Measurements from ENCODE around the gene MRPS18B.

The MRPS18B gene

DNA sequence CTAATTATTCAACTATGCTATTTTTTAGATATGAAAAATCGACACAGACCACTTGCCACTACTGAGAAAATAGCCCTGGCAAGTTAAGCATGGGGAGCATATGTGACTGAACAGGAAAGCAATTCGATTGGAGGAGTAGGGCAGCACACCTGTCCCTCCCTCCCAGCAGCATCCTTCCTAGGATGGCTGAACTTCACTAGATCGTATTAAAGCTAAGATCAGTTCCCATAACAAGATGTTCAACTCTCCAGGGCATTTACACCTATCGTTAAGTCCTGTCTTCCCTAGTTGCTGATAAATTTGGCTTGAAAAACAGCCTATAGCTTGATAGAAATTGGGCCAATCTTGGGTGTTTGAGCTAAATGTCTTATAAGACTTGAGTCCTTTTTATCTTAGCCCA is 7.6 kb upstream of the MRPS18B start:
- no peak for DNase-seq

GRCh38 chr6:30611150-30611855 is 6.3 kb upstream of the MRPS18B start:
- DNase-seq = no peak

DNA sequence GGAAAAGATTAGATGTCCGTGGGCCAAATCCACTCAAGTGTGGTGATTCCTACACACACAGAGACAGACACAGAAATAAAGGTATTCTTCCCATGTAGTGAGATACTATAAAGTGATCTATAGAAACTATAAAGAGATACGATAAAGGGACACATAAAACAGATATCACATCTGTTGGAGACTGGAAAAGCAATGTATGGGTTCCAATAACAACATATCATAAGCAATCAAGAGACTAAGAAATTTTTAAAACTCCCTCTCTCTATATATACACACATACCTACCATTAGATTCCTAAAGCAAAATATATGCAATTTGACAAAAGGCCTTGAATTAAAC is 5.8 kb upstream of the MRPS18B start:
- DNase-seq = no peak

- DNase-seq = no peak
These were observed 5.4 kb upstream of the MRPS18B start for GRCh38 chr6:30612213-30612612.

- no peak for DNase-seq
These were observed 4.9 kb upstream of the MRPS18B start for GRCh38 chr6:30612687-30613248.

DNA sequence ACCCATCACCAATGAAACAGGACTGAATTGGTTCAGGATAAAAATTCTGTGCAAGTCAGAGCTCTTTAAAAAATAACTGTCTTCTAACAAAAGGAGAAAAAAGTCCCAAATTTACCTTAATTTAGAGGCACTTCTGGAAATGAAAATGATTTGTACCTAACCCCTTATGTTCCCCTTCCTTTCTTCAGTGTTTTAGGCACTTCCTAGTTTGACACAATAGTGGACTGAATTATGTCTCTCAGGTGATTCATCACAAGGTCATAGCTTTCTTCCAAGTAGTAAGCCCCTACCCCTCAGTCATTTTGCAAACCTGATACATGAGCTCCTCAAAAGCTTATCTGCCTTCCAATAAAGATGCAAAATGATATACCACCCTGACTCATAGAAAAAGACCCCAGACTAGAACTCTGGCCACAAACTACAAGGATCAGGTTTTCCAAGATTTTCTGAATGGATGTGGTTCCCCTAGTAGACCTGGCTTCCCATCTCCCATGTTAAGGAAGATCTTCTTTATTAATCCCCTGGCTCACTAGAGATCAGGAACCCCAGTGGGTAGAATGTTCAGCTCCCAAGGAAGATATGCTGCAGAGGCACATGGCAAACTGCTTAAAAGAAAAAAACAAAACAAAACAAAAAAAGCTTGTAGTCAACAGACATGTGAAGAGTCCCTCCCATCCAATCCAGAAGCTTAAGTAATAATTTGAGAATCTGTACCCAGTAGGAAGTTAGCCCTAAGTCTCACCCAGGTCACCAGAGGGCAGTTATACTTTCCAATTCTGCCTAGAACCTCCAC is 4.2 kb upstream of the MRPS18B start:
- DNase-seq = no peak

- DNase-seq = peak in 1 of 2 experiments; percentile 39
These were observed 3.4 kb upstream of the MRPS18B start for GRCh38 chr6:30614044-30614842.

GRCh38 chr6:30614843-30615218 is 2.8 kb upstream of the MRPS18B start:
- peak; percentile 74 to 96 for DNase-seq

DNA sequence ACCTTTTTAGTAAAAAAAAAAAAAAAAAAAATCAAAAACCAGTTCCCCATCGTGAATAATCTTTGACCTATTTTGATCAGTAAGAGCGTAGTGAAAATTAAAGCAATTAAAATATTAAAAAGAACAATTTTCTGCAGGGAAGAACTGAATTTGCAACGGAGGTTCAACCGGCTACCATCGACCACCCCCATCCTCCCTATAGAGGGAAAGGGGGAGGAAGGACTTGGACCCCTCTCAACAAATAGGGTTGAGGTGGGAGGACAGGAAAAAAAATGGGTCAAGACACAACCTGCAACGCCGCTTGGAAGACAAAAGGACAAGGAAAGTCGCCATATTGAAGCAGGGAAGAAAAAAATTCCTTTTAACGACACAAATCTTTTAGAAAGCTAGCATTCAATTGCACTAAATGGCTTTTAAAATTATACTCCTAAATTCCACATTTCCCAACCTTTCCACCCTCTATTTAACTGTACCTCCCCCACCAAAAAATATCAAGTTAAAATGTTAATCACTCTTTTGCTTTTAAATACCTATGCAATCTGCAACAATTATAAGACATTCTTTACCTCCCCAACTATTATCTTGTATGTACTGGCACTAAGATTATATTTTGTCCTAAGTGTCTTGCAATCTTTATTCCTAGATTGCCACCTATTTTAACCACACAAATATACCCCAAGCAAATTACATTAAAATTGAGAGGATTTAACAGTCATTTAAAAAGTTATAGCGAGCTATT is 2.3 kb upstream of the MRPS18B start:
- DNase-seq = peak; percentile 4 to 42

DNA sequence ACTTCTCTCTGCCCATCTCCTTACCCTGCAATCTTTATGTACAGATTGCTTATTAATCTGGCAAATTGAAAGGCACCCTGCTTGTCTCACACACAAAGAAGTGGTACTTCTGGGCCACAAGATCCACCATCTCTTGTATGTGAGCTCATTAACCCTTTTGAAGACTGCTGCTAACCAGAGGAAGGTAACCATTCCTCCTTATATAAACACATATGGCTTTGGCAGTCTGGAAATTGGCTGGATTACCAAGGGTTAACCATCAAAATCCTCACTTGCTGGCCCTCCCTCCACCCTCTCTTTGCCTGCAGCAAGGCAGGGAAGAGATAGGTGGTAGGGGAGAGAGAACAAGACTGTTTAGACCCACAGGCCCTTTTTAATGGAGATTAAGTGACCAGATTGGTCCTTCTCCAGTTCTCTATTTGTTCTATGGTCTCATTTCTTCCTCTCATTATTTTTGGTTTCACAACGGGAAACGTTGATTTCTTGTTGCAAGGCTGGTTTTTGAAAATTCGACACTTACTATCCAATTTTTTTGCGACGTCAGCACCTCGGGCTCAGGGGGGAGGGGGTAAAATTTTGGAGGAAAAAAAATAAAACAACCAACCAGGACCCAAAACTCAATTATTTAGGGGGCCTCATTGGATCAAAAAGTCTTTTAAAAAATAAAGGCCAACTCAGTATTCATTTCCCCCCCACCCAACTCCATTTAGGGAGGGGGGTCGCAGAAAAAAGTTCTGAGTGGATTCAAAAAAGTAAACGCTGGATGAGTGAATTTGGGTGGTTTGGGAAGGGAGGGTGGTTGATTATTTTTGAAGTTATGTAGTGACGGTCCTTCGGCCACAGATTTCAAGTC is 1.5 kb upstream of the MRPS18B start:
- peak in 1 of 2 experiments; percentile 1 for DNase-seq

DNA sequence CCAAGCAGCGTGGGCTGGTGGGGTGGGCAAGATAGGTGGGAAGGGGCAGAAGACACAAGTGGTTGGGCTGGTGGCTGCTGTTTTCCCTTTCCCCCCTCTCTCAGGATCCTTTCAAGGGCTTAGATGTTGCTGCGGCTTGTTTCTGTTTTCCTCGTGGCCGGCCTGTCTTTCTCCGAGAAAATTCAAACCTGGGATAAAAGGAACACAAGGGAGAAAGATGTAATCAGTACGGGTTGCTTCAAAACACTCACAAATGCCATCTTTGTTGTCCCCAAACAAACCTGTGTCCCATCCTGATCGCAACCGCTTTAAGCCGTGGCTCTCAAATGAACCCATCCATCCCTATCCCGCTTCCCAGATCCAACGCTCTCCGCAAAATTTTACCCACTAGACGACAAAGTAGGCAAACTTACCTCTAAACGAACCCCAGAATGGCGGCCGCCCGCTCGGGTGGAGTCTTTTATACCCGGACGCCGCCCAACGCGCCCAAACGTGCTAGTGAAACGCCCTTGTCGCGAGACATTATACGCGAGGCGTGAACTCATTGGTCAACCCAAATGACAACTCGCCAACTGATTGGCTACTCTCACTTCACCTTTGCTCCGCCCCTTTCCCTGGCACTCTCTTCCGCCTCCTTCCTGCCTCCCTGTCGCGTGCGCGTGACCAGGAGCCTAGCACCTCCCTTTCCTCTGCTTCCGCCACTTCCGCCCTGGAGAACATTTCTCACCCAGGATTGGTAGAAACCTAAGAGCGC is 652 bp upstream of the MRPS18B start, which contains the start of gene PPP1R10:
Gene PPP1R10, minus strand, starts transcription at position 433 of the 754 bp plus-strand sequence. CDS start 7,299 bp downstream, outside the sequence.
- DNase-seq = peak; percentile 98 to 99

- no peak for DNase-seq
These were observed 694 bp downstream of the MRPS18B start for GRCh38 chr6:30618270-30618797.

DNA sequence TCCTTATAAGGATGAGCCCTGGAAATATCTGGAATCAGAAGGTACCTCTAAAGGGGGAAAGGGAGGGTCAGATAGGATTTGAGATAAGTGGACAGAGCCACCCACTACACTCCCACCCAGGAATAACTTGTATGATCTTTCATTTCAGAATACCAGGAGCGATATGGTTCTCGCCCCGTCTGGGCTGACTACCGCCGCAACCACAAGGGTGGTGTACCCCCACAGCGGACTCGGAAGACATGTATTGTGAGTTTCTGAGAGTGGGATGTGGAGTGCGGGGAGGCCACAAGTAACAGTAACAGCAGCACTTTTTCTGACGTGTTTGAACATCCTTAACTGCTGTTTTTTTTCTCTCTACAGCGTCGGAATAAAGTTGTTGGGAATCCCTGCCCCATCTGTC is 1.9 kb downstream of the MRPS18B start:
- DNase-seq = no peak

DNA sequence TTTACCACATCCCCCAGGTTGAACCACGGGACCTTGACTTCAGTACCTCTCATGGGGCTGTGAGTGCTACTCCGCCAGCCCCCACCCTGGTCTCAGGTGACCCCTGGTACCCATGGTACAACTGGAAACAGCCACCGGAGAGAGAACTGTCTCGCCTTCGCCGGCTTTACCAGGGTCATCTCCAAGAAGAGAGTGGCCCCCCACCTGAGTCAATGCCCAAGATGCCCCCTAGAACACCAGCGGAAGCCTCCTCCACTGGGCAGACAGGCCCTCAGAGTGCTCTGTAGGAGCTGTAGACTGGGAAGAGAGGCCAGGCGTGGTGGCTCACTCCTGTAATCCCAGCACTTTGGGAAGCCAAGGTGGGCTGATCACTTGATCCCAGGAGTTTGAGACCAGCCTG is 7.9 kb downstream of the MRPS18B start:
- DNase-seq = no peak

DNA sequence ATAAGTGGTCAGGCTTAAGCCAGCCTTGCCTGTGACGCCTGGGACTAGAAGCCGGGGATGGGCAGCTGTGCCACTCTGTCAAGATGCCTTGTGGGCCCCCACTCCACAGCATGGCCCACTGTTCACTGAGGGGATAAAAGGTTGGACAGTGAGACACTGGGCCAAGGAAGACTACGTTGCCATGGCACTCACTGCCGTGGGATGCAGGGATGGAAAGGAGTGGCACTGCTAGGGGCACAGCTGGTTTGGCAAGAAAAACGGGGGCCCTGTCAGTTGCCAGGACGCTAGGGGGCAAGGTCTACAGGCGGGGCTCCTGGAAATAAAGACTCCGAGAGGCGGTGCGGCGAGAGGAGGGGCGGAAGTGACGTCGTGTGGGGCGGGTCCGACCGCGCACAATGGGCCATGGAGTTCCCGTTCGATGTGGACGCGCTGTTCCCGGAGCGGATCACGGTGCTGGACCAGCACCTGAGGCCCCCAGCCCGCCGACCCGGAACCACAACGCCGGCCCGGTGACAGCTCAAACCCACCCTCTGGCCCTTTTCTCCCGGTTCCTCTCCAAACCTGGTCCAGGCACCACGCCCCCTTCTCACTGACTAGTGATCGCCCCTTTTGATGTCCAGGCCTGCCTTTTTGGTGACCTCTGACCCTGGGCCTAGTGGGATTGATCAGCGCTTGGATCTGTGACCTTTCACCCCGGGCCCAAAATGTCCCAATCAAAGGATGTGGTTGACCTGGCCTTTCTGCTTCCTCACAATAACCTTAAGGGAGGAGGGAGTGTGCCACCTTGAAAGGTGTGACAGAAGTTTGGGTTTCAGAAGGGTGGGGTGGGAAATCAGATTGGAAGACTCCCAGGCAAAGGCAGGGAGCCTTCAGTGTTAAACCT is 9.1 kb downstream of the MRPS18B start, which contains the start of gene ATAT1:
Gene ATAT1, plus strand, starts transcription at position 391 of the 883 bp plus-strand sequence.
- peak; percentile 33 to 53 for DNase-seq

- no peak for DNase-seq
These were observed 18.2 kb downstream of the MRPS18B start for GRCh38 chr6:30635834-30636233.

GRCh38 chr6:30640481-30640880 is 22.8 kb downstream of the MRPS18B start:
- DNase-seq = no peak

GRCh38 chr6:30641048-30641447 is 23.4 kb downstream of the MRPS18B start:
- DNase-seq = no peak

- no peak for DNase-seq
These were observed 26.0 kb downstream of the MRPS18B start for GRCh38 chr6:30643656-30644055.

Data from cerebellar nuclear complex (tissue), 1 donor.